Measurements from ENCODE around the gene DGCR2.
"Not testable (repeated sequence)": the region's sequence is repeated elsewhere in the genome, so short reads cannot be mapped to it uniquely, and the experiment has no call there.

DGCR2 gene

GRCh38 chr22:18996376-18996900, 125.8 kb downstream of the DGCR2 start:
- DNase-seq = no peak

DNA sequence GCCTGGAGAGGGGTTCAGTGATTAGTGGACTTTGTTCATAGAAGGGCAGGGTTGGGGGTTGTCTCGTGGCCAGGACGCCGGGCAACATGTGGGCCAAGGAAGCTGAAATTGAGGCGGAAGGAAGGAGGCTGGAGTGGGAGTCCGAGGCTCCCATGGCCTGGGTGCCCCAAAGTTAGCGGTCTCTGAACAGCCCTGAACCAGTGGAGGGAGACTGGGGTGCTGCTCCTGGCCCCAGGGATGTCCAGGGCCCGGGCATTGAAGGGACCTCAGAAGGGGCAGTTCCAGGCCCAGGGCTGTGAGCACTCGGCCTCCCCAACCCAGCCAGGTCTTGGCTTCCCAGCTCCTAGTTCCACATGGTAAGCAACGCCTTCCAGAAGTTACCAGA, 126.9 kb downstream of the DGCR2 start:
- no peak for DNase-seq

DNA sequence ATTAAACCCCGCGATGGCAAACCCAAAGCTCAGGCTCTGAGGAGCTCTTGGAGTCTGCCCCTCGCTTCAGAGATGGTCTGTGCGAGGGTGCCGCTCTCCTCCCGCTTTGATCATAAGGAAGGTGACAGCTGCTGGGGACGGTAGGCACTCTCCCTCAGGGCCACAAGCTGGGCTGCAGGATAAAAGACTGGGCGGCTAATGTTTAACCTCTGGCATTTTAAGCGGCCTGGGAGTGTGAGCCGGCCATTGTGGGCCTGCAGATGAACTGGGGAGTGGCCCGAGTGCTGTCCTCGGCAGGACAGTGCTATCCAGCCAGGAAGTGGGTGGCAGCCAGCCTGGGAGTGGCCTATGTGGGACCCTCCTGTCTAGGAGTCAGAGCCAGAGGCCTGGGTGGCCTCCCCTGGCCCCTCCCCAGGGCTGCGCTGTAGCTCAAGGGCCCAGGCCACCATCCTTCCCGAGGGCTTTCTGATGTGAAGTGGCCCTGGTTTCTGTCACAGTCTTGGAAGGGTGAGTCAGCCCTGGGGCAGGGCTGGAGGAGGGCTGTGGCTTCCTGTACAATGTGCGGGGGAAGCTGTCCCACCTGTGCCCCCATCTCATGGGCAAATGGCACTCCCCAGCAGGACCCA, 127.4 kb downstream of the DGCR2 start:
- DNase-seq = no peak

DNA sequence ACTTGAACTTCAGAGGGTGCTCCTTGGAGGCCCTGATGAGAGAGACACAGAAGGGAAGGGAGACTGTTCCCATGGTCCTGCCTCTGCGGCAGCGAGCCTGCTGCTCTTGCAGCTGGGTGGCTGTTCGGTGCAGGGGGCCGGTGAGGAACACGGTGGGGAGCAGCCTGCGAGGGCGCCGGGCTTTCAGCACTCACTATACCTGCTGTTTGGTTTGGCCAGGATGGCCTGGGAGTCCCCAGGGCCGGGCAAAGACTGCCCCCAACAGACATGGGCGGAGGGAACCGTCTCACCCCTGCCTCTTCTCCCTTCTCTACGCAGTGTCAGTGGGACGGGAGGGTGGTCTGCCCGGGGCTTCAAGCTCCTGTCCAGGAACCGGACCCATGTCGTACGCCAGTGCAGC, 128.2 kb downstream of the DGCR2 start:
- no peak for DNase-seq

DNA sequence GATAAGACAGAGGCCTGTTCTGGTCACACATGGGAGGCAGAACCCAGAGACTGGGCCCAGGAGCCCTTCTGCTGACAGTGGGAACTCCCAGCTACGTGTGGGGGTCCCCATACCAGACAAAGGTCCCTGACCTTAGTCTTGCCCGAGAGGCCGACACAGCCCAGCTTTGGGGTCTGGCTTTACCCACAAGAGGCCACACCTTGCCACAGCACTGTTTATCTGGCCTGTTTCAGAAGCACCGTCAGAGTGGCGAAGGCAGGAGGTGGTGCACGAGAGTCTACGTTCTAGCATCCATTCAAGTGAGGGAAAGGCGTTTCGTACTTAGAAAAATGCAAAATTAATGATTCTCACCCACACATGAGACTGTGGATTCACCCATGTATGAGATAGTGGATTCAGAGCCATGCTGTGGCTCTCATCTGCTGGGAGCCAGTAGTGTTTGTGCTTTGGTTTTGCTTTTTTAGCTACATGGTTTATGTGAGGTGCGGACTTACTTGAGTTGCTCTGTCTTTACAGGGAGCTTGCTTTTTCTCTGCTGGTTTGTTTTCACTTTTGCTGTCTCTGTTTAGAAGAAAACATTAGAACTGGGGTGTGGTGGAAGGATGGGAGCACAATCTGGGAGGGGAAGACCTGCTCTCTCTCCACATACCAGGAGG, 129.5 kb downstream of the DGCR2 start:
- no peak for DNase-seq

DNA sequence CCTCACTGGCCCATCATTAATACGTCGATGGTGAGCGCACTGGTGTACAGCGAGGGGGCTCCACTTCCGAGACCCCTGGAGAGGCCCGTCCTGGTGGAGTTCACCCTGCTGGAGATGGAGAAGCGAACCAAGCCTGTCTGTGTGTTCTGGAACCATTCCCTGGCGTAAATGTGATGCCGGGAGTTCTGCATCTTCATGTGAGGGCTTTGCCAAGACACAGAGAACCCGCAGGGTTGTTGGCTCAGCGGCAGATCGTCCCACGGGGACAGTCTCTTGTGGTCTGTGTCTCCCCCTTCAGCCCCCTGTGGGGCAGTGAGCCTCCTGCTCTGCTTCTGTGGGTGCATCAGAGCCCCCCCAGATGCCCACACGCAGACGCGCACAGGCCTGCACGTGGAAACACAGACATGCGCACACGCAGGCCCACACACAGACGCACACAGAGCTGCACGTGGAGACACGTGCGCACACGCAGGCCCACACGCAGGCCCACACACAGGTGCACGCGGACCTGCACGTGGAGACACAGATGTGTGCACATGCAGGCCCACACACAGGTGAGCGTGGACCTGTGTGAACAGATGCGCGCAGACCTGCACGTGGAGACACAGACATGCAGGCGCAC, 130.3 kb downstream of the DGCR2 start:
- DNase-seq = no peak

- no peak for DNase-seq
Measured at GRCh38 chr22:18991138-18991432, 131.1 kb downstream of the DGCR2 start.

DNA sequence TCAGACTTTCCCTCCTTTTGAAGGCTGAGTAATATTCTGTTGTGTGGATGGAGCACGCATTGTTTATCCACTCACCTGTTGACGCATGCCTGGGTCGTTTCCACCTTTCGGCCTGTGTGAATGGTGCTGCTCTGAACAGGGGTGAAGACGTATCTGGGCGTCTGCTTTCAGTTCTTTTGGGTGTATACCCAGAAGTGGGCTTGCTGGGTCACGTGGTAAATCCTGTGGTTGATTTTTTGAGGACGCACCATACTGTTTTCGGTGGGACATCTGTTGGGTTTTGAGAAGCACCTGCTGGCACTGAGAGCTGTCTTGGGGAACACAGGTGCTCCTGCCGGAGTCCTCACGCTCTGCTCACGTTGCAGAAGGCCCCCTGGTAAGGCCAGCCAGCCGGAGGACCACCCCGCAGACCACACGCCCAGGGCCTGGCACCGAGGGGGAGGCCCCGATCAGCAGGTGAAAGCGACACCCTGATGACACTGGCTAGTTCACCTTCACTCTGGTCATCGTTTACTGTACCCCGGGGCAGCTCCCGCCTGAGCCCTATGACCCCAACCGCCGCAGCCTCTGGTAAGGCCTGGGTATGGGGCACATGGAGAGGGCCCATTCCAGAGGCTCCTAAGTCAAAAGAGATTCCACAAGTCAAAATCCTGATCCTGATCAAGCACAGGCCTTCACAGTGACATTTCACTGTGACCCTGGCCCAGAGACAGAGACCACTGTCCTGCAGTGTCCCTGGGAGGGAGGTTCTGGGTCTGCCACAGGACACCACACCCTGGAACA, 131.7 kb downstream of the DGCR2 start:
- no peak for DNase-seq

GRCh38 chr22:18988958-18989357, 133.3 kb downstream of the DGCR2 start:
- no peak for DNase-seq

DNA sequence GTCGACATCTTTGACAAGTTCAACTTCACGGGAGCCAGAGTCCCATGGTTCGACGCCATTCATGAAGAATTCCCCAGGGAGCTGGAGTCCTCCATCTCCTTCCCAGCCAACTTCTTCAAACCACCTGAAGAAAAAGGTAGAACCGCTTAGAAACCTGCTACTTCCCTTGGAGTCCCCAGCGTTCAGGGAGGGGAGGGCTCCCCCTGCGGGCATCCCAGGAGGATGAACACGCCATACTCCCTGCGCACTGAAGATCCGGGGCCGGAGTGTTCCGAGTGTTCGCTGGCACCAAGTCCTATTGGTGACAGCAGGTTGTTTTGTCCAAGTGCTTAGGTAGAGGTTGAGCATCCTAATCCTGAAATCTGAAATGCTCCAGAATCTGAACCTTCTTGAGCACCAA, 134.4 kb downstream of the DGCR2 start:
- DNase-seq = no peak

DNA sequence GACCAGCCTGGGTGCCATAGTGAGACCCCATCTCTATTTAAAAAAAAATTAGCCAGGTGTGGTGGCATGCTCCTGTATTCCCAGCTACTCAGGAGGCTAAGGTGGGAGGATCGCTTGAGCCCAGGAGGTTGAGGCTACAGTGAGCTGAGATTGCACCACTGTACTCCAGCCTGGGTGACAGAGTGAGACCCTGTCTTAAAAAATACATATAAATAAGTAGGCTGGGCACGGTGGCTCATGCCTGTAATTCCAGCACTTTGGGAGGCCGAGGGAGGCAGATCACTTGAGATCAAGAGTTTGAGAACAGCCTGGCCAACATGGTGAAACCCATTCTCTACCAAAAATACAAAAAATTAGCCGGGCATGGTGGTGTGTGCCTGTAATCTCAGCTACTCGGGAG, 135.1 kb downstream of the DGCR2 start:
- DNase-seq = not testable (repeated sequence)
